Measurements from ENCODE around the gene TATDN2. TPM values are rescaled to one million over a fixed set of nuclear protein-coding genes. Genes with fewer than 3 reads are reported as not detected.

Gene TATDN2
- total and polyA plus RNA-seq, 4 donors, result 12.0 to 32.9 (median 23.8) TPM

- ATAC-seq (ENCODE audit: insufficient read depth, low FRiP score) (no peak), DNase-seq (no peak)
- Histone ChIP-seq H3K4me1 (ENCODE audit: control insufficient read depth in 5 of 5, insufficient read depth in 5 of 5, low read length in 5 of 5) (no peaks in the 10 kb centered on the region), H3K27me3 (ENCODE audit: control insufficient read depth in 3 of 3, insufficient read depth in 3 of 3, low read length in 2 of 3) (peaks cover 3 to 49% (median 3%) of the 10 kb centered on the region in 3 donors), H3K27ac (ENCODE audit: low read depth in 1 of 2, low read length in 1 of 2) (no peak overlapping the region), H3K4me3 (no peak overlapping the region), H3K9ac (ENCODE audit: insufficient read depth in 1 of 2, low read length in 2 of 2) (no peak overlapping the region), H3K36me3 (ENCODE audit: control insufficient read depth in 4 of 4, insufficient read depth in 4 of 4, low read length in 4 of 4) (no peaks in the 10 kb centered on the region), H3K9me3 (ENCODE audit: control insufficient read depth in 4 of 4, insufficient read depth in 3 of 4, low read length in 3 of 4) (no peaks in the 10 kb centered on the region)
- 81 to 89% methylated on average over 14 of the region's 14 CpGs for WGBS, 2 donors
- TF ChIP-seq CTCF (IDR thresholded peaks at IDR 0.05; ENCODE audit: control extremely low read depth, extremely low read depth), result no peak
Measured at GRCh38 chr3:10329495-10330015, 81.3 kb downstream of the TATDN2 start.

- Histone ChIP-seq H3K9me3 (ENCODE audit: control insufficient read depth in 4 of 4, insufficient read depth in 3 of 4, low read length in 3 of 4) (no peaks in the 10 kb centered on the region), H3K4me3 (no peak overlapping the region), H3K27ac (ENCODE audit: low read depth in 1 of 2, low read length in 1 of 2) (no peak overlapping the region), H3K4me1 (ENCODE audit: control insufficient read depth in 5 of 5, insufficient read depth in 5 of 5, low read length in 5 of 5) (no peaks in the 10 kb centered on the region), H3K27me3 (ENCODE audit: control insufficient read depth in 3 of 3, insufficient read depth in 3 of 3, low read length in 2 of 3) (peaks cover 3 to 51% (median 3%) of the 10 kb centered on the region in 3 donors), H3K9ac (ENCODE audit: insufficient read depth in 1 of 2, low read length in 2 of 2) (no peak overlapping the region), H3K36me3 (ENCODE audit: control insufficient read depth in 4 of 4, insufficient read depth in 4 of 4, low read length in 4 of 4) (no peaks in the 10 kb centered on the region)
- ATAC-seq (ENCODE audit: insufficient read depth, low FRiP score) (no peak), DNase-seq (no peak)
- 76 to 87% methylated on average over 12 of the region's 12 CpGs for WGBS, 2 donors
- no peak for TF ChIP-seq CTCF (IDR thresholded peaks at IDR 0.05; ENCODE audit: control extremely low read depth, extremely low read depth)
Measured at GRCh38 chr3:10330319-10330718, 82.1 kb downstream of the TATDN2 start.

Small RNA genes lying within 50 kb of the gene (small RNA-seq; reads per million reads assigned to genes)
- gene MIR378B (ENCODE audit: low replicate concordance), result not detected
- gene RF02126 (ENCODE audit: low replicate concordance), result not detected

Other genes starting within 250 kb of the TATDN2 start
- gene FANCD2, start 222.0 kb upstream of the TATDN2 start, total RNA-seq, result 1 to 10 TPM; 5.8 to 8.6 TPM
- gene FANCD2, start 222.0 kb upstream of the TATDN2 start, polyA plus RNA-seq, result 1 to 10 TPM; 2.9 to 3.0 TPM
- gene FANCD2OS, start 140.2 kb upstream of the TATDN2 start, total RNA-seq, result not detected
- gene FANCD2OS, start 140.2 kb upstream of the TATDN2 start, polyA plus RNA-seq, result not detected
- gene BRK1, start 132.8 kb upstream of the TATDN2 start, total RNA-seq, result 100 to 1,000 TPM; 108 to 112 TPM
- gene BRK1, start 132.8 kb upstream of the TATDN2 start, polyA plus RNA-seq, result 100 to 1,000 TPM; 136 to 184 TPM
- 10 to 100 TPM; 31.0 to 66.2 TPM for gene VHL, start 106.7 kb upstream of the TATDN2 start, total RNA-seq
- 10 to 100 TPM; 26.8 to 30.3 TPM for gene VHL, start 106.7 kb upstream of the TATDN2 start, polyA plus RNA-seq
- gene IRAK2, start 83.5 kb upstream of the TATDN2 start, total RNA-seq, result 10 to 100 TPM in 1 of 2 donors, 1 to 10 TPM in 1; 6.8 to 13.2 TPM
- 10 to 100 TPM in 1 of 2 donors, 1 to 10 TPM in 1; 2.9 to 33.1 TPM for gene IRAK2, start 83.5 kb upstream of the TATDN2 start, polyA plus RNA-seq
- 10 to 100 TPM in 1 of 2 donors, 1 to 10 TPM in 1; 7.6 to 28.2 TPM for gene GHRL, start 44.5 kb downstream of the TATDN2 start, total RNA-seq
- 10 to 100 TPM in 1 of 2 donors, 1 to 10 TPM in 1; 5.4 to 13.7 TPM for gene GHRL, start 44.5 kb downstream of the TATDN2 start, polyA plus RNA-seq
- 100 to 1,000 TPM; 103 to 129 TPM for gene SEC13, start 72.7 kb downstream of the TATDN2 start, total RNA-seq
- 100 to 1,000 TPM in 1 of 2 donors, 10 to 100 TPM in 1; 99.9 to 170 TPM for gene SEC13, start 72.7 kb downstream of the TATDN2 start, polyA plus RNA-seq